Endothelial cell of umbilical vein (primary cell): ENCODE measurements around the gene ABCC4. TPM values are rescaled to one million over a fixed set of nuclear protein-coding genes. Genes with fewer than 3 reads are reported as not detected.

Experiments
- BruUV-seq: library from RNA; stranded (reverse); fragments of 400-500 nt; replicated peaks from 2 replicates; lab custom pipeline; 2021; lab: Mats Ljungman, UMichigan
- CTCF ChIA-PET: fragments of 300-600, 350-600 bp; sonication (Branson Sonifier 250); formaldehyde crosslinking; loops from one replicate; lab custom pipeline; 2021; ENCODE audit warnings: antibody characterized with exemption, inconsistent platforms; lab: Charles Lee
- POLR2A ChIA-PET: fragments of 300-600, 350-600 bp; sonication (Branson Sonifier 250); formaldehyde crosslinking; loops from one replicate; lab custom pipeline; 2021; ENCODE audit warnings: antibody characterized with exemption, inconsistent platforms; lab: Charles Lee
- DNase-seq: peaks from one replicate; pipeline ENCODE4 v3.0.0-alpha.2; 2011; ENCODE audit warnings: low read depth, low spot score
- FAIRE-seq: peaks from 2 replicates; lab custom pipeline; 2011; peaks lifted over from hg19 to GRCh38; lab: Jason Lieb, UNC
- H2AFZ ChIP-seq: 2 replicates; pipeline ENCODE4 v1.6.0; 2012; ENCODE audit warnings: low read depth, low read length, control low read depth, inconsistent platforms
- H3K27ac ChIP-seq: 2 replicates; pipeline ENCODE4 v1.5.1; 2011; ENCODE audit warnings: low read depth, mild to moderate bottlenecking, control low read depth, low read length, moderate library complexity; ENCODE audit not compliant: insufficient read depth
- H3K27me3 ChIP-seq, 2 experiments: 2 replicates each; pipeline versions ENCODE4 v1.6.0 to v1.6.1; 2011; ENCODE audit warnings: low read length in 2 of 2, mixed read lengths in 1 of 2; ENCODE audit not compliant: control insufficient read depth in 2 of 2, insufficient read depth in 2 of 2
- H3K36me3 ChIP-seq, 2 experiments: 2 replicates in 1 of 2; 3 replicates in 1 of 2; pipeline ENCODE4 v1.5.1; 2011; ENCODE audit warnings: low read length in 2 of 2, mild to moderate bottlenecking in 1 of 2, moderate library complexity in 1 of 2; ENCODE audit not compliant: control insufficient read depth in 2 of 2, insufficient read depth in 2 of 2; ENCODE audit errors: extremely low read depth in 1 of 2
- H3K4me1 ChIP-seq: 3 replicates; pipeline ENCODE4 v1.5.1; 2011; ENCODE audit warnings: mild to moderate bottlenecking, low read length; ENCODE audit not compliant: control insufficient read depth, insufficient read depth; ENCODE audit errors: extremely low read depth
- H3K4me2 ChIP-seq: 2 replicates; pipeline ENCODE4 v1.6.1; 2011; ENCODE audit warnings: low read length, control low read depth, mixed read lengths; ENCODE audit not compliant: insufficient read depth
- H3K4me3 ChIP-seq, 3 experiments: fragments of 200-600 bp in 1 of 3; sonication (generic), shearing (Covaris generic) in 1 of 3; replicated peaks in 1 of 3; 2 replicates each; pipeline ENCODE4 v1.5.1; 2011 to 2016; ENCODE audit warnings: control low read depth in 3 of 3, low read length in 3 of 3, mild to moderate bottlenecking in 2 of 3, inconsistent platforms in 1 of 3, low read depth in 1 of 3, moderate library complexity in 1 of 3; ENCODE audit not compliant: insufficient read depth in 1 of 3
- H3K79me2 ChIP-seq: 2 replicates; pipeline ENCODE4 v1.6.0; 2012; ENCODE audit warnings: low read length, inconsistent platforms; ENCODE audit not compliant: control insufficient read depth, insufficient read depth
- H3K9ac ChIP-seq: replicated peaks from 2 replicates; pipeline ENCODE3; 2011; ENCODE audit warnings: low read length, control low read depth; ENCODE audit not compliant: insufficient read depth; ENCODE audit errors: extremely low read depth
- H3K9me1 ChIP-seq: replicated peaks from 3 replicates; pipeline ENCODE4 v1.6.0; 2011; ENCODE audit warnings: mild to moderate bottlenecking, low read length; ENCODE audit not compliant: control insufficient read depth, insufficient read depth; ENCODE audit errors: extremely low read depth
- H3K9me3 ChIP-seq: replicated peaks from 2 replicates; pipeline ENCODE4 v1.5.1; 2012; ENCODE audit warnings: low read length, inconsistent platforms; ENCODE audit not compliant: control insufficient read depth, insufficient read depth
- H4K20me1 ChIP-seq: replicated peaks from 2 replicates; pipeline ENCODE3; 2011; ENCODE audit warnings: mild to moderate bottlenecking, low read length; ENCODE audit not compliant: control insufficient read depth, insufficient read depth; ENCODE audit errors: extremely low read depth
- FOS ChIP-seq: IDR thresholded peaks from 2 replicates; pipeline ENCODE4 v1.6.1; 2011; ENCODE audit warnings: mild to moderate bottlenecking, low read length, moderate library complexity, borderline replicate concordance; ENCODE audit not compliant: insufficient read depth
- GATA2 ChIP-seq: IDR thresholded peaks from 2 replicates; pipeline ENCODE4 v1.7.0; 2011; ENCODE audit warnings: low read depth, mild to moderate bottlenecking, moderate library complexity, mixed read lengths, low read length; ENCODE audit not compliant: insufficient read length, insufficient read depth
- JUN ChIP-seq: IDR thresholded peaks from 2 replicates; pipeline ENCODE4 v1.6.1; 2011; ENCODE audit warnings: borderline replicate concordance, low read depth; ENCODE audit not compliant: insufficient read length, insufficient read depth
- MYC ChIP-seq: IDR thresholded peaks from one replicate; pipeline ENCODE4 v1.6.1; 2011; ENCODE audit warnings: mild to moderate bottlenecking, low read depth, low read length
- POLR2A ChIP-seq: IDR thresholded peaks from 2 replicates; pipeline ENCODE4 v1.6.1; 2012; ENCODE audit warnings: low read depth, mild to moderate bottlenecking, control low read depth, low read length
- POLR2AphosphoS5 ChIP-seq: IDR thresholded peaks from 2 replicates; pipeline ENCODE4 v1.6.1; 2012; ENCODE audit warnings: low read depth, mild to moderate bottlenecking, control low read depth, low read length, moderate library complexity; ENCODE audit not compliant: insufficient read depth
- dilution Hi-C: fragments of 300-500 bp; cut with MboI; formaldehyde crosslinking; loops from one replicate; pipeline ENCODE4 v1.15.0; 2019; ENCODE audit warnings: low sequenced_read_pairs; ENCODE audit not compliant: extremely low pct_ligation_motif_present
- intact Hi-C: fragments of 100-400 bp; cut with micrococcal nuclease; formaldehyde crosslinking; loops from one replicate; pipeline ENCODE4 v1.10.0; 2022
- polyA plus RNA-seq, 4 experiments: library from polyadenylated mRNA; depleted of rRNA in 3 of 4; stranded (reverse) in 3 of 4; unstranded in 1 of 4; fragments of >200 nt; gene quantifications; 2 replicates each; pipeline versions ENCODE4 v1.2.1 to v1.2.3, GENCODE V29; 2011 to 2012; ENCODE audit warnings: missing spikeins in 1 of 4
- total RNA-seq: library from RNA; stranded (reverse); gene quantifications from 2 replicates; pipeline ENCODE4 v1.2.3, GENCODE V29; 2021
- TF ChIP-seq, protein P1 (sequence below): IDR thresholded peaks from 2 replicates; pipeline ENCODE4 v1.6.1; 2011; ENCODE audit not compliant: insufficient read depth, insufficient read length

The ABCC4 gene
- total and polyA plus RNA-seq, 2 donors (not counting 3 experiments of a cell fraction or from before 2014, with no cell fraction given), result 9.2 to 15.9 TPM

- no peaks in the 10 kb centered on the region for H3K9me1 ChIP-seq
- H4K20me1 ChIP-seq, result no peaks in the 10 kb centered on the region
- H3K27me3 ChIP-seq, result no peaks in the 10 kb centered on the region
- dilution Hi-C loops, result no loop called here
- no peaks in the 10 kb centered on the region for H3K9me3 ChIP-seq
- ChIA-PET CTCF (interaction anchor here (1.3 kb wide), 1 partner anchor 14 kb away, joined by 3 read pairs; no protein-coding TSS in a partner anchor), POLR2A (no interaction called here)
- TF ChIP-seq POLR2A (no peak), JUN (no peak), POLR2AphosphoS5 (no peak)
- H3K4me2 ChIP-seq, result no peak overlapping the region
- no peak overlapping the region for H3K4me3 ChIP-seq
- no peak overlapping the region for H3K27ac ChIP-seq
- no TSS peak for BruUV-seq
- H3K36me3 ChIP-seq, result no peaks in the 10 kb centered on the region
- DNase-seq (no peak), FAIRE-seq (no peak)
- intact Hi-C loops, result no loop called here
- H3K9ac ChIP-seq, result no peak overlapping the region
- peaks cover 8% of the 10 kb centered on the region for H3K4me1 ChIP-seq
- no peak overlapping the region for H2AFZ ChIP-seq
- H3K79me2 ChIP-seq, result no peaks in the 10 kb centered on the region
Observed at GRCh38 chr13:95328386-95328785, 27.1 kb upstream of the ABCC4 start.

GRCh38 chr13:95327190-95327589, 25.9 kb upstream of the ABCC4 start:
- Histone ChIP-seq H3K9me3 (no peaks in the 10 kb centered on the region), H3K4me1 (peaks cover 8% of the 10 kb centered on the region), H2AFZ (no peak overlapping the region), H3K27me3 (no peaks in the 10 kb centered on the region), H3K9ac (no peak overlapping the region), H3K9me1 (no peaks in the 10 kb centered on the region), H3K79me2 (no peaks in the 10 kb centered on the region), H3K4me2 (no peak overlapping the region), H4K20me1 (no peaks in the 10 kb centered on the region), H3K4me3 (no peak overlapping the region), H3K36me3 (no peaks in the 10 kb centered on the region), H3K27ac (no peak overlapping the region)
- TF ChIP-seq, protein P1, sequence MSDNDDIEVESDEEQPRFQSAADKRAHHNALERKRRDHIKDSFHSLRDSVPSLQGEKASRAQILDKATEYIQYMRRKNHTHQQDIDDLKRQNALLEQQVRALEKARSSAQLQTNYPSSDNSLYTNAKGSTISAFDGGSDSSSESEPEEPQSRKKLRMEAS, result no peak
- TF ChIP-seq MYC, result no peak
- TF ChIP-seq FOS, result no peak
- no peak for TF ChIP-seq GATA2
- FAIRE-seq (no peak), DNase-seq (no peak)
- intact Hi-C loops, result no loop called here
- no TSS peak for BruUV-seq
- ChIA-PET POLR2A (no interaction called here), CTCF (interaction anchor here (0.9 kb wide), 1 partner anchor 30 kb away, joined by 3 read pairs; no protein-coding TSS in a partner anchor)
- dilution Hi-C loops, result no loop called here
